K562 (cell line): ENCODE results near the gene TPPP. TPM values are rescaled to one million over a fixed set of nuclear protein-coding genes. Genes with fewer than 3 reads are reported as not detected.
A peak's percentile ranks its signal among the peaks of the same experiment; 100 is the strongest.

ENCODE experiments used
- ATF7 ChIP-seq: fragments of 450-650 bp; IDR thresholded peaks from 2 replicates; pipeline ENCODE4 v1.7.1; 2014; ENCODE audit warnings: mild to moderate bottlenecking, moderate library complexity
- BHLHE40 ChIP-seq: IDR thresholded peaks from 2 replicates; pipeline ENCODE4 v1.6.1; 2011; ENCODE audit warnings: low read length, improper control_type of control experiment
- CHD4 ChIP-seq: fragments of 200-600 bp; sonication (generic); IDR thresholded peaks from 3 replicates; pipeline ENCODE4 v1.6.1; 2012; ENCODE audit warnings: low read depth, mild to moderate bottlenecking, mixed read lengths, low read length, inconsistent platforms; ENCODE audit not compliant: insufficient read depth, insufficient replicate concordance, poor library complexity, severe bottlenecking
- CTCFL ChIP-seq: IDR thresholded peaks from 2 replicates; pipeline ENCODE4 v1.6.1; 2011; ENCODE audit warnings: borderline replicate concordance, low read depth, mild to moderate bottlenecking, moderate library complexity, low read length; ENCODE audit not compliant: insufficient read depth, poor library complexity, severe bottlenecking
- FOXK2 ChIP-seq, 2 experiments: fragments of 450-650 bp; IDR thresholded peaks in 1 of 2; conservative IDR thresholded peaks in 1 of 2; 2 replicates each; pipeline ENCODE4 v1.6.1; 2016; ENCODE audit warnings: low read depth in 2 of 2, mild to moderate bottlenecking in 1 of 2
- HMGN3 ChIP-seq: IDR thresholded peaks from 2 replicates; pipeline ENCODE4 v1.6.1; 2011; ENCODE audit warnings: borderline replicate concordance, low read depth, mild to moderate bottlenecking, mixed read lengths, low read length; ENCODE audit not compliant: insufficient read length; ENCODE audit errors: extremely low read depth
- HNRNPL ChIP-seq: fragments of 200-400 bp; formaldehyde crosslinking; IDR thresholded peaks from 2 replicates; pipeline ENCODE4 v1.6.1; 2017; ENCODE audit warnings: low read depth, mild to moderate bottlenecking, low read length
- POLR2AphosphoS2 ChIP-seq: IDR thresholded peaks from 2 replicates; pipeline ENCODE4 v1.6.1; 2012; ENCODE audit warnings: low read length, improper control_type of control experiment
- RAD21 ChIP-seq, 2 experiments: fragments of 250-450 bp in 1 of 2; fragments of 450-650 bp in 1 of 2; sonication (Bioruptor Pico) in 1 of 2; formaldehyde crosslinking in 1 of 2; IDR thresholded peaks in 1 of 2; conservative IDR thresholded peaks in 1 of 2; 2 replicates each; pipeline versions ENCODE4 v1.4.0 to v1.8.0; 2020 to 2022; ENCODE audit warnings: mild to moderate bottlenecking in 2 of 2, moderate library complexity in 1 of 2
- TFAP4 ChIP-seq: sonication (generic); formaldehyde crosslinking; IDR thresholded peaks from 2 replicates; pipeline ENCODE4 v1.8.0; 2022; ENCODE audit warnings: missing genetic modification reagents, mild to moderate bottlenecking, moderate library complexity, borderline replicate concordance
- USF1 ChIP-seq: sonication (generic); formaldehyde crosslinking; IDR thresholded peaks from 2 replicates; pipeline ENCODE4 v1.9.0; 2022; ENCODE audit warnings: mild to moderate bottlenecking, missing genetic modification reagents
- ZBTB33 ChIP-seq: sonication (generic); formaldehyde crosslinking; IDR thresholded peaks from 2 replicates; pipeline ENCODE4 v1.8.1; 2023; ENCODE audit warnings: mild to moderate bottlenecking, missing genetic modification reagents
- ZBTB7A ChIP-seq: IDR thresholded peaks from 2 replicates; pipeline ENCODE4 v1.6.1; 2011; ENCODE audit warnings: low read depth, mild to moderate bottlenecking, low read length, moderate library complexity, borderline replicate concordance; ENCODE audit not compliant: control insufficient read depth
- ZSCAN29 ChIP-seq: fragments of 450-650 bp; IDR thresholded peaks from 2 replicates; pipeline ENCODE4 v1.6.1; 2017
- polyA plus RNA-seq, 8 experiments: library from polyadenylated mRNA; depleted of rRNA in 4 of 8; stranded (reverse) in 5 of 8; unstranded in 3 of 8; fragments of >200 nt; fragmentation: Nextera tagmentation in 2 of 8; fragmentation: Illumina TruSeq in 1 of 8; extraction: Ambion mirVana in 2 of 8; extraction: Trizol in 1 of 8; gene quantifications; 2 replicates each; pipeline versions ENCODE4 v1.2.1 to v1.2.3, GENCODE V29; 2011 to 2014; ENCODE audit warnings: inconsistent platforms in 1 of 8, missing spikeins in 1 of 8
- total RNA-seq, 7 experiments: library from RNA; depleted of rRNA in 6 of 7; stranded (reverse); fragments of >200 nt in 6 of 7; fragmentation: Illumina TruSeq in 2 of 7; extraction: Trizol in 2 of 7; gene quantifications; 2 replicates each; pipeline versions ENCODE4 v1.2.1 to v1.2.3, GENCODE V29; 2011 to 2021; ENCODE audit warnings: low replicate concordance in 1 of 7

TPPP gene
- total and polyA plus RNA-seq, 9 of the 15 experiments (the other 6 are each of a cell fraction or from before 2014, with no cell fraction given) = 0.01 to 0.07 (median 0.03) TPM; not detected in 6

DNA sequence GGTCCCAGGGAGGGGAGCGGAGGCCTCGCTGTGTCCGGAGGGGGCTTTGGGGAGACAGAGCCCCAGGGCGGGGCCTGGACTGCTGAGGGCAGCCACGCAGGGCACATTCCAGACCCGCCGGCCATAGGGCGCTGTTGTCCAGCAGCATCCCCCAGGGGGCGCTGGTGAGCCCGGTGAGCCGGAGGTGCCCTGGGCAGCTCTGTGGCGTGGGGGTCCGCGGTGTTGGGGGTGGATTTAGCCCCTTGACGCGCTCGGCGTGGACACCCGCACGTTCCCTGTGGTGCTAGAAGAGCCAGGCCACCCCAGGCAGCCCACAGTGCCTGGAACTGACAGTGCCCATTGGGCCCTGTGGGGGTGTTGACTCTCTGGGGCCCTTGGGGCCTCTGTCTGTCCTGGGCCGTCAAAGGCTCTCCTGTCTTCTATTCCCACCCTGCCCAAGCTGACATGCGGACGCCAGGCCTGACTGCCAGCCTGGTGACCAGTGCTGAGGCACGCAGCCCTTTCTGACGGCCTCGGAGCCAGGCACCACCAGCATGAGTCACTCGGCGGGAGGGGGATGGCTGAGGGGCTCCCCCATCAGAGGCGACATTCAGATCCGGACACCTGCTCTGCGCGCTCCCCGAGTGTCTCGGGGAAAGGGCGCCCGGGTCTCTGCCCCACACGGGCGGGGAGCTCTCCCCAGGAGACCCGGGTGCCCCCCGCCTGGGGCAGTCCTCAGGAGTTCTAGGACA lies 23.9 kb downstream of the TPPP start (continued):
- TF ChIP-seq ZBTB33 (peak; percentile 99), BHLHE40 (peak; percentile 19; the same call in 1 of the 2 replicates), ZBTB7A (0 out of 2 replicates have a peak, but pooled peaks have one; percentile 49), USF1 (CRISPR knock-in tag) (no peak), RAD21 (CRISPR knock-in tag; conservative IDR thresholded peaks at IDR 0.05 in 1 of 2, IDR thresholded peaks at IDR 0.05 in 1 of 2) (peak; percentile 34 to 46), CHD4 (no peak), HMGN3 (peak; percentile 59), TFAP4 (CRISPR knock-in tag) (no peak), ATF7 (no peak), CTCFL (peak; percentile 74), POLR2AphosphoS2 (peak; percentile 83; the same call in 1 of the 2 replicates), FOXK2 (conservative IDR thresholded peaks at IDR 0.05 in 1 of 2, IDR thresholded peaks at IDR 0.05 in 1 of 2; ENCODE audit: low read depth in 2 of 2) (no peak), HNRNPL (peak; percentile 76), ZSCAN29 (no peak)
